ENCODE data around the gene NFATC3.

Gene NFATC3

DNA sequence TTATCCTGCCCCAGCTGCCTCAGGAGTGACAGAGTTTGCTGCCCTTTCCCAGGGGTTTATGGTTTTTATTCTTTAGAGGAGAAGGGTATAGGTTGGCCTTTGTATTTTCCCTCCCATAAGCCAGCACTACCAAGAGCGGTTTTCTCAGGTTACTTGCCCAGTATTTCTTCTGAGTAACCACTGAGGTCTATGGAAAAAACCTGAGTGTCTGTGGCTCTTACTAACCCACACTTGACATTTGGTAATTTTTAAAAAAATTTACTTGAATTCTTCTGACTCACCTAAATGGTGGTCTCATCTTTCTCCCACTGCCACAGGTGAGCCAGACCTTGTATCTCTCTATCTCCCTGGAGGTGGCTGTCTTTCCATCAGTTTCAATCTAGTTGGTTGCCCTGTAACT, 185.2 kb downstream of the NFATC3 start:
- H3K27ac ChIP-seq (ENCODE audit: low read depth, low read length, poor library complexity, severe bottlenecking): peak overlapping the region; percentile 98
- peaks cover 33% of the 10 kb centered on the region for H3K36me3 ChIP-seq (ENCODE audit: insufficient read depth, low read length)
- peaks cover 85% of the 10 kb centered on the region for H3K4me1 ChIP-seq (ENCODE audit: insufficient read depth, low read length, severe bottlenecking)
- H3K79me2 ChIP-seq (ENCODE audit: insufficient read depth, low read length): peaks cover 46% of the 10 kb centered on the region
- TF ChIP-seq, protein P1, sequence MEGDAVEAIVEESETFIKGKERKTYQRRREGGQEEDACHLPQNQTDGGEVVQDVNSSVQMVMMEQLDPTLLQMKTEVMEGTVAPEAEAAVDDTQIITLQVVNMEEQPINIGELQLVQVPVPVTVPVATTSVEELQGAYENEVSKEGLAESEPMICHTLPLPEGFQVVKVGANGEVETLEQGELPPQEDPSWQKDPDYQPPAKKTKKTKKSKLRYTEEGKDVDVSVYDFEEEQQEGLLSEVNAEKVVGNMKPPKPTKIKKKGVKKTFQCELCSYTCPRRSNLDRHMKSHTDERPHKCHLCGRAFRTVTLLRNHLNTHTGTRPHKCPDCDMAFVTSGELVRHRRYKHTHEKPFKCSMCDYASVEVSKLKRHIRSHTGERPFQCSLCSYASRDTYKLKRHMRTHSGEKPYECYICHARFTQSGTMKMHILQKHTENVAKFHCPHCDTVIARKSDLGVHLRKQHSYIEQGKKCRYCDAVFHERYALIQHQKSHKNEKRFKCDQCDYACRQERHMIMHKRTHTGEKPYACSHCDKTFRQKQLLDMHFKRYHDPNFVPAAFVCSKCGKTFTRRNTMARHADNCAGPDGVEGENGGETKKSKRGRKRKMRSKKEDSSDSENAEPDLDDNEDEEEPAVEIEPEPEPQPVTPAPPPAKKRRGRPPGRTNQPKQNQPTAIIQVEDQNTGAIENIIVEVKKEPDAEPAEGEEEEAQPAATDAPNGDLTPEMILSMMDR (IDR thresholded peaks at IDR 0.05; ENCODE audit: low read length): no peak
- TF ChIP-seq EZH2 (IDR thresholded peaks at IDR 0.05; ENCODE audit: borderline replicate concordance, low read length): no peak
- no peaks in the 10 kb centered on the region for H3K9me2 ChIP-seq (ENCODE audit: low read depth, low read length)
- H3K4me3 ChIP-seq (ENCODE audit: low read depth, low read length, poor library complexity, severe bottlenecking): no peak overlapping the region
- H2AFZ ChIP-seq (ENCODE audit: low read length): no peak overlapping the region
- no peaks in the 10 kb centered on the region for H4K20me1 ChIP-seq (ENCODE audit: insufficient read depth, low read length)
- H3F3A ChIP-seq (ENCODE audit: insufficient read depth, low read length): no peaks in the 10 kb centered on the region
- H3K9ac ChIP-seq (ENCODE audit: low read length): no peak overlapping the region
- no peaks in the 10 kb centered on the region for H3K27me3 ChIP-seq (ENCODE audit: insufficient read depth, low read length)
- no peak overlapping the region for H3K4me2 ChIP-seq (ENCODE audit: low read length)
- no peaks in the 10 kb centered on the region for H3K9me3 ChIP-seq (ENCODE audit: low read length)

GRCh38 chr16:68272507-68273209, 187.5 kb downstream of the NFATC3 start:
- H2AFZ ChIP-seq (ENCODE audit: low read length): no peak overlapping the region
- H3K27me3 ChIP-seq (ENCODE audit: insufficient read depth, low read length): no peaks in the 10 kb centered on the region
- H3K4me2 ChIP-seq (ENCODE audit: low read length): peak overlapping the region; percentile 28; the same call in 1 of the 2 replicates
- peaks cover 36% of the 10 kb centered on the region for H3K36me3 ChIP-seq (ENCODE audit: insufficient read depth, low read length)
- H3K27ac ChIP-seq (ENCODE audit: low read depth, low read length, poor library complexity, severe bottlenecking): peak overlapping the region; percentile 98
- no peaks in the 10 kb centered on the region for H4K20me1 ChIP-seq (ENCODE audit: insufficient read depth, low read length)
- H3K9ac ChIP-seq (ENCODE audit: low read length): peak overlapping the region; percentile 43; the same call in 1 of the 2 replicates
- TF ChIP-seq, protein P1 (IDR thresholded peaks at IDR 0.05; ENCODE audit: low read length): no peak
- no peak for TF ChIP-seq EZH2 (IDR thresholded peaks at IDR 0.05; ENCODE audit: borderline replicate concordance, low read length)
- H3K9me2 ChIP-seq (ENCODE audit: low read depth, low read length): no peaks in the 10 kb centered on the region
- H3K4me1 ChIP-seq (ENCODE audit: insufficient read depth, low read length, severe bottlenecking): peaks cover 79% of the 10 kb centered on the region
- peaks cover 29% of the 10 kb centered on the region for H3K79me2 ChIP-seq (ENCODE audit: insufficient read depth, low read length)
- H3K4me3 ChIP-seq (ENCODE audit: low read depth, low read length, poor library complexity, severe bottlenecking): peak overlapping the region; percentile 10
- H3K9me3 ChIP-seq (ENCODE audit: low read length): no peaks in the 10 kb centered on the region
- H3F3A ChIP-seq (ENCODE audit: insufficient read depth, low read length): peaks cover 6% of the 10 kb centered on the region; the same call in 1 of the 2 replicates

- H3K4me1 ChIP-seq (ENCODE audit: insufficient read depth, low read length, severe bottlenecking): peaks cover 71% of the 10 kb centered on the region
- H3K27ac ChIP-seq (ENCODE audit: low read depth, low read length, poor library complexity, severe bottlenecking): peak overlapping the region; percentile 98
- H3K4me2 ChIP-seq (ENCODE audit: low read length): peak overlapping the region; percentile 28; the same call in 1 of the 2 replicates
These were observed 188.3 kb downstream of the NFATC3 start for GRCh38 chr16:68273459-68273858.

More at GRCh38 chr16:68273459-68273858, 188.3 kb downstream of the NFATC3 start:
- Histone ChIP-seq H3K9me2 (ENCODE audit: low read depth, low read length) (no peaks in the 10 kb centered on the region), H2AFZ (ENCODE audit: low read length) (no peak overlapping the region), H3F3A (ENCODE audit: insufficient read depth, low read length) (peaks cover 6% of the 10 kb centered on the region; the same call in 1 of the 2 replicates), H3K9me3 (ENCODE audit: low read length) (no peaks in the 10 kb centered on the region), H3K27me3 (ENCODE audit: insufficient read depth, low read length) (no peaks in the 10 kb centered on the region), H3K79me2 (ENCODE audit: insufficient read depth, low read length) (peaks cover 21% of the 10 kb centered on the region), H3K9ac (ENCODE audit: low read length) (peak overlapping the region; percentile 43; the same call in 1 of the 2 replicates), H3K36me3 (ENCODE audit: insufficient read depth, low read length) (peaks cover 29% of the 10 kb centered on the region), H4K20me1 (ENCODE audit: insufficient read depth, low read length) (no peaks in the 10 kb centered on the region), H3K4me3 (ENCODE audit: low read depth, low read length, poor library complexity, severe bottlenecking) (peak overlapping the region; percentile 9)
- no peak for TF ChIP-seq EZH2 (IDR thresholded peaks at IDR 0.05; ENCODE audit: borderline replicate concordance, low read length)
- TF ChIP-seq, protein P1 (IDR thresholded peaks at IDR 0.05; ENCODE audit: low read length): no peak
